Mucosa of stomach (tissue), 1 donor: Measurements from ENCODE around the gene DNAH2.

Experiments used
- H3K27me3 ChIP-seq: one replicate; pipeline ENCODE4 v1.7.0; 2013; ENCODE audit warnings: mild to moderate bottlenecking, low read length; ENCODE audit not compliant: control insufficient read depth, insufficient read depth
- H3K36me3 ChIP-seq: one replicate; pipeline ENCODE4 v1.7.0; 2013; ENCODE audit warnings: low read length; ENCODE audit not compliant: control insufficient read depth, insufficient read depth
- H3K4me1 ChIP-seq: one replicate; pipeline ENCODE4 v1.7.0; 2013; ENCODE audit warnings: mild to moderate bottlenecking, low read length; ENCODE audit not compliant: control insufficient read depth, insufficient read depth
- H3K4me3 ChIP-seq: one replicate; pipeline ENCODE4 v1.7.0; 2013; ENCODE audit warnings: low read length
- H3K9ac ChIP-seq: one replicate; pipeline ENCODE4 v1.7.0; 2013; ENCODE audit warnings: mild to moderate bottlenecking, low read length, moderate library complexity
- H3K9me3 ChIP-seq: one replicate; pipeline ENCODE4 v1.7.0; 2013; ENCODE audit warnings: mild to moderate bottlenecking, low read length, moderate library complexity; ENCODE audit not compliant: control insufficient read depth
- donor health status: Pancreatic carcinoma.

The DNAH2 gene

DNA sequence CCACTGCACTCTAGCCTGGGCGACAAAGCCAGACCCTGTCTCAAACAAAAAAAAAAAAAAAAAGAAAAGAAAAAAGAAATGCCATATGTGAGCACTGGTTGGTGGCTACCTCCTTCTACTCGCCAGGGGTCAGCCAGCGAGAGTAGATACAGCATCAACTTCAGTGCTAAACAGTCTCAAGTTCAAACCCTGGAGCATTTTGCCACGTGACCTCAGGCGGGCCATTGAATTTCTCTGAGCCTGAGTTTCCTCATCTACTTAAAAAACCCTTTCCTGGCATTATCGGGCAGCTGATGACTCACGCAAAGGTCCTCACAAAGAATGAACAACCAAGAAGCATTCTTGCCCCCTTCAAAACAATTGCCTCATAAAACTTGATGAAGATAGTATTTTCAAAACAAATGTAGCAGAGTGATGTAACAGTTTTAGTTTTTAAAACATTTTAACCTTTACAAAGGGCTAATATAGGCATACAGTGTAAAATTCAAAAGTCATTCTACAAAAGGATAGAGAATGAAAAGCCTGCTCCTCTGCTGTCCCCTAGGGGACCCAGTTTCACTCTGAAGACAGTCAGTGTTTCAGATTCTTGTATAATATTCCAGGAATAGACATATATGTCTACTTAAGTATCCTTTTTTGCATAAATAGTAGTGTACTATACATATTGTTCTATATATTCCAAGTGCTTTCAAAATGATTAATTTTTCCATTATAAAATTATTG lies 28.4 kb downstream of the DNAH2 start:
- Histone ChIP-seq H3K4me1 (peaks cover 15% of the 10 kb centered on the region), H3K4me3 (no peak overlapping the region), H3K9me3 (no peaks in the 10 kb centered on the region), H3K36me3 (no peaks in the 10 kb centered on the region), H3K27me3 (no peaks in the 10 kb centered on the region), H3K9ac (no peak overlapping the region)

GRCh38 chr17:7747635-7748071 lies 30.1 kb downstream of the DNAH2 start:
- Histone ChIP-seq H3K9me3 (no peaks in the 10 kb centered on the region), H3K4me3 (no peak overlapping the region), H3K4me1 (peaks cover 15% of the 10 kb centered on the region), H3K27me3 (no peaks in the 10 kb centered on the region), H3K36me3 (no peaks in the 10 kb centered on the region), H3K9ac (no peak overlapping the region)

DNA sequence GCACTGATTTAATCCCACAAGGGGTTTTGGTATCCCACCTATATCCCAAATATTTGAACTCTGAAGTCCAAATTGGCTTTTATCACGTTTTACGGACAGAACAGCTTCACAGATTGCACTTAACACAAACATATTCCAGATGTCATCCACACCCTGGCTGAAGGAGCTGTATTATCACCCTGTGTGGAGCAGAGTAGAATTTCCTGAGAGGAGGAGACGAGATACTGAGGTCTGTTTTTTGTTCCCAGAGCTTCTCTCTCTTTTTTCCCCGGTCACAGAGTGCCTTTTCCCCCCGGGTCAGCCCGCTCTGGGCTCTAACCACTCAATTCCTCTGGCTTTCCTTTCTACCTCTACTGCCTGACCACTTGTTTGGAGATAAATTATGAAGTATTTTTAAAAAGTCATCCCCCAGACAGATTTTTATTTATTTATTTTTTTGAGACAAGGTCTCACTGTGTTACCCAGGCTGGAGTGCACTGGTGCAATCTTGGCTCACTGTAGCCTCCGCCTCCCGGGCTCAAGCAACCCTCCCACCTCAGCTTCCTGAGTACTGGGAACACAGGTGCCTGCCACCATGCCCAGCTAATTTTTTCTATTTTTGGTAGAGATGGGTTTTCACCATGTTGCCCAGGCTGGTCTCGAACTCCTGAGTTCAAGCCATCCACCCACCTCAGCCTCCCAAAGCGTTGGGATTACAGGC lies 30.7 kb downstream of the DNAH2 start:
- Histone ChIP-seq H3K9me3 (no peaks in the 10 kb centered on the region), H3K4me1 (peaks cover 14% of the 10 kb centered on the region), H3K4me3 (no peak overlapping the region), H3K9ac (no peak overlapping the region), H3K27me3 (no peaks in the 10 kb centered on the region), H3K36me3 (no peaks in the 10 kb centered on the region)

DNA sequence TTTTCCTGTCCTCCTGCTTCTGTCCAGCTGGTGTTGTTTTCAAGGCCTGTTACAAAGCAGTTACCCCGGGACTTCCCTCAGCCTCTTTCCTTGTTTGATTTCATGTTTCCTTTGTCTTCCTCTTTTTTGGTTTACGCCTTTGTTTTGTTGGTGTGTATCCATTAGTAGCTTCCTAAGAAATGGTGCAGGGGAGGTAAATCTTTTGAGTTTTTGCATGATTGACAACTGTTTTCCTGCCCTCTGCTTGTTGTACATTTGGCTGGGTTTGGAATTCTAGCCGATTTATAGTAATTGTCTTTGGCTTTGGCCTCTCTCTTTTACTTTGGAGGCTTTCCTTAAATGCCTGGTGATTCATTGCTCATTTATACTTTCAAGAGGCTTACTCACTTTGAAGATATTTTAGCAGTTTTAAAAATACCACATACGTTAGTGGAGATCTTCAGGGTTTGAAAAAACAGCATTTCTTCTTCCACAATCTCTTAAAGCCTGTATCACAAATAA lies 32.8 kb downstream of the DNAH2 start:
- Histone ChIP-seq H3K9me3 (no peaks in the 10 kb centered on the region), H3K4me3 (no peak overlapping the region), H3K36me3 (no peaks in the 10 kb centered on the region), H3K4me1 (no peaks in the 10 kb centered on the region), H3K9ac (no peak overlapping the region), H3K27me3 (no peaks in the 10 kb centered on the region)

DNA sequence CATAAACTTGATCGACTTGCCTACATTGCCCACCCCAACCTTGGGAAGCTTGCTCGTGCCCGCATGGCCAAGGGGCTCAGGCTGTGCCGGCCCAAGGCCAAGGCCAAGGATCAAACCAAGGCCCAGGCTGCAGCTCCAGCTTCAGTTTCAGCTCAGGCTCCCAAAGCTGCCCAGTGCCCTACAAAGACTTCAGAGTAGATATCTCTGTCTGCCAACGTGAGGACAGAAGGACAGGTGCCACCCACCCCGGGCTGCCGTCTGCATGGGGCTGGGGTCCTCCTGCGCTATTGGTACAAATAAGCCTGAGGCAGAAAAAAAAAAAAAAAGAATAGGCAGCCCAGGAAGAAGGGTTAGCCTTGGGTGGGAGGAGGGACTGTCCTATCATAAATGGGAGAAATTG lies 37.1 kb downstream of the DNAH2 start:
- Histone ChIP-seq H3K4me1 (no peaks in the 10 kb centered on the region), H3K36me3 (no peaks in the 10 kb centered on the region), H3K9ac (no peak overlapping the region), H3K9me3 (no peaks in the 10 kb centered on the region), H3K27me3 (no peaks in the 10 kb centered on the region), H3K4me3 (no peak overlapping the region)

DNA sequence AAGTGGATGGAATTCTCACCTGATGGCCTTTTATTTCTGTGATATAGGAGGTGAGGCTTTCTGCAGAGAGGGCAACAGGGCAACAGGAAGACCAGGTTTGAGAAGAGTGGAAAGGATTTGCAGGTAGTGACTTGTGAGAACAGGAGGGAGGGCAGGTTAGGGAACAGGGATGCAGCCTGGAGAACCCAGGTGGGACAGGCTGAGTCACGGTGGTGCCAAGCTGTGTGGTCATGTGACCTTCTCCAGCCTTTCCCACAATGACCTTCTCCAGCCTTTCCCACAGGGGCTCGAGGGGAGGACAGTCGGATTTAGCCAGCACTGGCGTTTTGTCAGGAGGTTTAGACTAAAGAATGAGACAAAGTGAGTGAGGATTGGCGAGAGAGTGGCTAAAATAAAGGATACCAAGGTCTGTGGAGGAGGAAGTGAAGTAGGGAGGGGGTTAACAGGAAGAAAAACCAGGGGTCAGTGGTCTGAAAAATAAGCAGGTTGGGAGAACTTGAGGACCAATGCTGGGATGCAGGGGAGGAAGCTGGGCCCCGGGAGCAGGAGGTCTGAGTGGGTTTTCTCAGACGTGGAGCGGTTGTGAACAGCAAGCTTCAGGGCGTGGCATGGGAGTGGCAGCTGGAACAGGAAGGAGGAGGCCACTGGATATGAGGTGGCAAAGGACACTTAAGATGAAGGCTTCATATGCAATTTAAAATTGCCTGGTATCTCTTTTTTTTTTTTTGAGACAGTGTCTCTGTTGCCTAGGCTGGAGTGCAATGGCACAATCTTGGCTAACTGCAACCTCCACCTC lies 37.7 kb downstream of the DNAH2 start:
- H3K9me3 ChIP-seq, result no peaks in the 10 kb centered on the region
- H3K27me3 ChIP-seq, result no peaks in the 10 kb centered on the region
- no peak overlapping the region for H3K9ac ChIP-seq
- H3K36me3 ChIP-seq, result no peaks in the 10 kb centered on the region
- H3K4me1 ChIP-seq, result no peaks in the 10 kb centered on the region
- H3K4me3 ChIP-seq, result no peak overlapping the region

DNA sequence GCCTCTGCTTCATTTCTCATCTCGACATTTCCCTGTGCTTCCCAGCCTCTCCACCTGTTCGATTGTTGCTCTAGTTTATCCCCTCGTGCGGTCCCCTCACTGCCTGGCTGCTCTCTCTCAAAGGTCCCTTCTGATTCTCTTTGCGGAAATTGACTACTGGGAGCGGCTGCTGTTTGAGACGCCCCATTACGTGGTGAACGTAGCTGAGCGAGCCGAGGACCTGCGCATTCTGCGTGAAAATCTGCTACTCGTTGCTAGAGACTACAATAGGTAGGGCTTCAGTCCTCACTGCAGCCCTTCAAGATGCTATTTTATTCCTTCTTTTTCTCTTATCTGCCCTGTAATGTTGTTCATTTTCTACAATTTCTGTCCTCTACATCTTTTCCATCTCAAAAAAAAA lies 39.4 kb downstream of the DNAH2 start:
- Histone ChIP-seq H3K9ac (no peak overlapping the region), H3K4me3 (no peak overlapping the region), H3K4me1 (no peaks in the 10 kb centered on the region), H3K9me3 (no peaks in the 10 kb centered on the region), H3K27me3 (no peaks in the 10 kb centered on the region), H3K36me3 (no peaks in the 10 kb centered on the region)

- no peak overlapping the region for H3K9ac ChIP-seq
- no peaks in the 10 kb centered on the region for H3K9me3 ChIP-seq
- H3K4me1 ChIP-seq, result no peaks in the 10 kb centered on the region
- H3K36me3 ChIP-seq, result no peaks in the 10 kb centered on the region
- H3K4me3 ChIP-seq, result no peak overlapping the region
- no peaks in the 10 kb centered on the region for H3K27me3 ChIP-seq
These were observed 46.4 kb downstream of the DNAH2 start for GRCh38 chr17:7763919-7764318.

GRCh38 chr17:7767004-7767403 lies 49.5 kb downstream of the DNAH2 start:
- Histone ChIP-seq H3K9me3 (no peaks in the 10 kb centered on the region), H3K4me1 (no peaks in the 10 kb centered on the region), H3K27me3 (no peaks in the 10 kb centered on the region), H3K9ac (no peak overlapping the region), H3K4me3 (no peak overlapping the region), H3K36me3 (no peaks in the 10 kb centered on the region)

- Histone ChIP-seq H3K36me3 (no peaks in the 10 kb centered on the region), H3K9ac (no peak overlapping the region), H3K27me3 (no peaks in the 10 kb centered on the region), H3K4me1 (no peaks in the 10 kb centered on the region), H3K9me3 (no peaks in the 10 kb centered on the region), H3K4me3 (no peak overlapping the region)
These were observed 50.0 kb downstream of the DNAH2 start for GRCh38 chr17:7767405-7768021.

GRCh38 chr17:7769854-7770253 lies 52.3 kb downstream of the DNAH2 start:
- H3K9ac ChIP-seq, result no peak overlapping the region
- no peaks in the 10 kb centered on the region for H3K27me3 ChIP-seq
- no peak overlapping the region for H3K4me3 ChIP-seq
- no peaks in the 10 kb centered on the region for H3K36me3 ChIP-seq
- no peaks in the 10 kb centered on the region for H3K4me1 ChIP-seq
- no peaks in the 10 kb centered on the region for H3K9me3 ChIP-seq
